SKM-1 (cell line): ENCODE measurements around the gene MOSMO.

Source experiments
- DNase-seq: peaks from one replicate; lab custom pipeline; 2025; ENCODE audit not compliant: unreplicated experiment; lab: John Stamatoyannopoulos, UW

MOSMO gene

DNA sequence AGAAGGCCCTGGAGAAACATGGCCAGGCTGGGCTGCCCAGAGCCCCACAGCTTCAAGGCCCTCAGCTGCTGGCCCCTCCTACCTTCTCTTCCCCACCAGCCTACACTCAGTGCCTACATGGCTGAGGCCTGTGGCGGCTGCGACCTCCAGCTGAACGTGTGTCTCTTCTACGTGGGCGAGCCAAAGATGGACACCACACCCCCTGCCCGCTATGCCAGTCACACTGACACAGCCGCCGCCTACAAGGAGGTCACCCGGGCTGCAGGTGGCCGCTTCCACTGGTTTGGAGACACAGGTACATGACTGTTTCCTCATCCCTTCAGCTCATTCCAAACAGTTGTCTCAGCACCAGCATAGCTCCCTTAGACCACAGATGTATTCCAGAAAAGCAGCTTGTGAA is 124.9 kb downstream of the MOSMO start:
- no peak for DNase-seq
